Stimulated activated CD8-positive, alpha-beta memory T cell treated with anti-CD3 and anti-CD28 coated beads, Interleukin-15, amount 100 ng/mL, for 24 hours (primary cell): Measurements from ENCODE around the gene ARHGAP24.

Experiments used
- DNase-seq: peaks from one replicate; pipeline ENCODE4 v3.0.0-alpha.2; 2020; ENCODE audit warnings: low read depth

ARHGAP24 gene

GRCh38 chr4:85741921-85742591 is 267.1 kb downstream of the ARHGAP24 start:
- no peak for DNase-seq

GRCh38 chr4:85744950-85745349 is 270.0 kb downstream of the ARHGAP24 start:
- DNase-seq: no peak

- DNase-seq: no peak
Measured at GRCh38 chr4:85745939-85746338, 271.0 kb downstream of the ARHGAP24 start.

GRCh38 chr4:85747882-85748491 is 273.0 kb downstream of the ARHGAP24 start:
- no peak for DNase-seq

GRCh38 chr4:85748654-85749053 is 273.7 kb downstream of the ARHGAP24 start:
- DNase-seq: no peak

GRCh38 chr4:85751866-85752265 is 276.9 kb downstream of the ARHGAP24 start:
- DNase-seq: no peak

GRCh38 chr4:85755285-85755684 is 280.3 kb downstream of the ARHGAP24 start:
- DNase-seq: no peak

- DNase-seq: no peak
Measured at GRCh38 chr4:85756938-85757337, 282.0 kb downstream of the ARHGAP24 start.

- DNase-seq: no peak
Measured at GRCh38 chr4:85759388-85759787, 284.4 kb downstream of the ARHGAP24 start.

GRCh38 chr4:85760511-85760910 is 285.6 kb downstream of the ARHGAP24 start:
- no peak for DNase-seq

- DNase-seq: no peak
Measured at GRCh38 chr4:85761803-85762528, 287.0 kb downstream of the ARHGAP24 start.

DNA sequence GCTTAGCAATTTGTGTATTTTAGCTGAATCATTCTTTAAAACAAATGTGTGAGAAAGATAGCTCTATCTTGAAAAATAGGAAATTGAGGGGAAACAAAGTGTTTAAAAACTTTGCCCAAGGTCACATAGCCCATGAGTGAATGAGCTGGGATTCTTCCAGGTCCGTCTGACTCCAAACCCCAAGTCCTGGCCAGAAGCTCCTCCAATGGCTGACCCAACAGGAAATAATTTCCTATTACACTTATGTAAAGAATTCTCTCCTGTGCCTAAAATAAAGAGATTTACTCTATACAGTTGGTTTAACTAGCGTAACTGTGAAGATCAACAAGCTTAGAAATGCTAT is 287.6 kb downstream of the ARHGAP24 start:
- no peak for DNase-seq

GRCh38 chr4:85763202-85763601 is 288.3 kb downstream of the ARHGAP24 start:
- no peak for DNase-seq

DNA sequence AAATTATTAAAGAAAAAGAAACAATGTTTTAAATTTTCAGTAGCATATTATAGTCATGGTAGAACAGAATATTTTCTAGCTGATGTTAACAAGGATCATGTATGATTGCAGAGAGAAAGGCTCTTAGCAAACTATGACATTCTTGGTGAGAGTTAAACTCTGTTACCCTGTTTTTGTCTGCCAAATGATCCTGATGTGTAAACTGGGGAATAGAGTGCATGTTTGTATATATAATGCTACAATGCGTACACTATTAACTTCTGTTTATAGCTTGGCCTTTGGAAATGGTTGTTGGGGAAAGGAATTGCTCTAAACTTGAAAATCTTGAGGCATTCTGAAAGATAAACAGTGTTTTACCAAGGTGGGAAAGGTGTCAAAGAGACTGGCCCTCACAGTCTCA is 292.7 kb downstream of the ARHGAP24 start:
- no peak for DNase-seq

DNA sequence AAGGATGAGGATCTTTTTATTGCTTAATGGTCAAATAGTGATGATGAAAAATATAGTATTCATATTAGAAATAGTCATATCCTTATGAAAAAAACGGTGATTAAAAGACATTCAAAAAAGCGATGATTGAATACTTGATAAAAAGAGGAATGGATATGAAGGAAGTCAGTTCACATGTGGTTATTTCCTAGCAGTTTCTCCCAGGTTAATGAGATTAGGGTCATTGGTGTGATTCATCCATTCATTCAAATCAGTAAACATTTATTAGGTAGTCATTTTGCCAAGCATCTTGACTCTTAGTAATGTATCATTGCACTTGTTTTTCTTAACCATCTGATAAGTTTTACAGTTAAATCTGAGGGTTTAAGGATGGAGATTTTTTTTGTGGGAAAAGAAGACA is 294.1 kb downstream of the ARHGAP24 start:
- no peak for DNase-seq

DNA sequence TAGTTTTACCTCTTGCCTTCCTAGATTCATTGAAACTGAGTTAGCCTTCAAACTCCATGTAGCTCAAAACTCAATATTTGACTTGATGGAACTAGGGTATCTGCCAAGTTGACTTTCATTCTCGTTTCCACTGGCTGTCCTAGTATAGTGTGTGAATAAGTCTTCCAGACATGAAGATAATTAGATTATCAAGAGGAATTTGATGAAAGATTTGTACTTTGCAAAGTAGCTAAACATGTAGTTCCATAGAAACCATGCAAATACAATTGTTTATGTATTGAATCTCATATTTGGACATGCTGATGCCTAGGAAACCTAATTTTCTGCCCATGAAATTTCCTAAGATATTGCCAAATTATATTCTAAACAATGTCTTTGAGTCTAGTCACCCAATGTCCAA is 297.5 kb downstream of the ARHGAP24 start:
- DNase-seq: no peak

GRCh38 chr4:85773372-85773771 is 298.4 kb downstream of the ARHGAP24 start:
- DNase-seq: no peak

DNA sequence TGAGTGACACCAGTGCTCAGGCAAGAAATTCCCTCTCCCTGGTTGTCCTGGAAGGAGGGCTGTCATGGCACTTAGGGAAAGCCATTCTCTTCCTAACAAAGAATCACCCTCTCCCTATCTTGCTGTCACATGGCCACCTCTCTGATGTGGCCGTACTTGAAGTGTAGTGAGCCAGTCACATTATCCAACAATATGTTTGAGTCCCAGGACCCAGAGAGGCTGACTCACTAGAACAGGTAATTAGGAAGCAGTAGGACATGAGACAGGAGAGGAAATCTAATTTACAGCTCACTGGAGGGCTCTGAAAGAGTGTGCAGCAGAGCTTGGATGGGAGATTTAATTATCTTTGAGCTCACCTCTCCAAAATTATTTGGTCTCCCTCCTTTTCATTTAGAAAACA is 299.1 kb downstream of the ARHGAP24 start:
- no peak for DNase-seq

DNA sequence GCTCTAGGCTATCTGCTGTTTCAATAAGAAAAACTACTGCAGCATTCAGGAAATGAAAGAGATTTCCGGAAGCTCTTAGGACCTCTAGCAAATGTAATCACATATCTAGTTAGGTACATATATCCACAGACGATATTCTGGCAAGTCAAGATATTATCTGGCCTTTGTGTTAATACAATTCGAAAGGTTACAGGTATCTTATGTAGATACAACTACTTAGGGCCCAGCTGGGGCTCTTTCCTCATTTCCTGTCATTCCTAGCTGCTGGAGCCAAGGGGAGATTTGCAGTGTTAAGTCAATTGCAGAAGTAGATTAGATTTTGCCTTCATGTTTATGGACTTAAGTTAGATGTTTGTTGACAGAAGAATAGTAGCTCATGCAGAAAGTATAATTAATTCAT is 299.5 kb downstream of the ARHGAP24 start:
- DNase-seq: no peak

DNA sequence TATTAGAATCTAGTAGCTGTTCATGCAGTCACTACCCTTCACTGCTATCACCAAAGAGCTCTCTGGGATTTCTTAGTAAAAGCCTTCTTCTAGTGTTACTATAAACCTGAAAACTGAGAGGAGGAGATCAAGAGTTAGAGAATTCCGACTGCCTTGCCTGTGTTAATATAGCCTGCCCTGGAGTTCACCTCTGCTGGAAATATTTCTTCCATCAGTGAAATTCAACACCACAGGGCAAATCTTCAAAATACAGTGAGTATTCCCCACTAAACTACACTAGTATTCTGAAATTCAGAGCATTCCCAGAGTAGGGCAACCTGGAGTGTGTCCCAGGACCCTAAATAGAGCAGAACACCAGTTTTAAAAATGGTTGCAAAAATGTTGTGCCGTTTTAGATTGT is 301.1 kb downstream of the ARHGAP24 start:
- DNase-seq: no peak

DNA sequence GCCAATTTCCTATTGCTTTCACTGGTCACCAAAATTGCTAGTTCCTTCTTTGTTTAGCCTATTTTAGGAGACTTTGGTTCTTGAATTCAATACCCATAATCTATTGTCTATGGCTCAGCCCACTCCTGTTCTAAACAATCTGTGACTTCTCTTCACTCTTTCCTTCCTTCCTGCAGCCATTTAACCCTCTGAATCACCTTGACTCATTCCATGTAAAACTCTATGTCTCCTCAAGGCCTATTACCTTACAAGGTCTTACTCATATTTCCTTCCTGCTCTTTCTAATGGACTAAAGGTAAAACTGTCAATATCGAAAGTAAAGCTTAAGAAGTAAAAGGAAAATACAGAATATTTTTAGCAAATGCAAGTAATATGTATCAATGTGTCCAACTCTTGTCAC is 301.6 kb downstream of the ARHGAP24 start:
- no peak for DNase-seq

DNA sequence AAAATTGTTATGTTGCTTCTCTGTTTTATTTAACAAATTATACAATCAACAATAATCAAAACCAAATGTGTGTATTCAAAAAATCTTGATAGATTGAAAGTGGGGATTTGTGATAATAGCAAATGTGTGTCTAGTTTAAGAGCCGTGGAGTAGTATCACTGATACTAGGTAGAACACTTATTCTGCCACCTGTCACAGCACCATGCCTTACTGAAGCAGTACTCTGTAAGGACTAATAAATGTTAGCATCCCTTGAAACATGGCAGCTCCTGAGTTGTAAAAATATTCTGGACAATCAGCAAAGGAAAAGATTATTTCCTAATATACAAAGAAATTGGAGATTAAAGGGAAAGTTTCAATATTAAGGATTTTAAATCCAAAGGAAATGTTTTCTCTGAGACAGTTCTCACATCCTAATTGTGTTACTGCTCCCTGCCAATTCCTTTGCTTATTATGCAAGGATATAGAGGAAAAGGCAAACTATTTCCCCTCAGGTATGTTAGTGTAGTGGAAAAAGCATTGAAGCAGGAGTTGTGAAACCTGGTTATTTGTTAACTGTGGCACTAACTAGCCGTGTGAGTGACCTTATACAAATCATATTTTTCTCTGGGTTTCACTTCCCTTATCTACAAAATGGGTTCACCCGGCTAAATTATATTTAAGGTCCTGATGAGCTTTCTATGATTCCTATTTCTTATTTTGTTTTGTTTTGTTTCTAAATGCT is 303.1 kb downstream of the ARHGAP24 start:
- no peak for DNase-seq

GRCh38 chr4:85778632-85779131 is 303.7 kb downstream of the ARHGAP24 start:
- DNase-seq: no peak
